Umbilical cord (tissue), 2 donors: ENCODE measurements around the gene TNFRSF12A. TPM values are rescaled to one million over a fixed set of nuclear protein-coding genes. Genes with fewer than 3 reads are reported as not detected.
A peak's percentile ranks its signal among the peaks of the same experiment; 100 is the strongest.

Experiments
- DNase-seq: peaks from one replicate; pipeline ENCODE4 v3.0.0-alpha.2; 2015; ENCODE audit warnings: low spot score
- total RNA-seq: library from RNA; depleted of rRNA; stranded (reverse); fragments of >200 nt; gene quantifications from one replicate; pipeline ENCODE4 v1.2.3, GENCODE V29; 2014; ENCODE audit warnings: low replicate concordance; ENCODE audit not compliant: insufficient read depth

Gene TNFRSF12A
- 150 TPM for total RNA-seq

GRCh38 chr16:3020247-3020603 is at the start of gene TNFRSF12A:
TSS of gene TNFRSF12A (plus strand) at chr16:3020368. CDS start at chr16:3020398, 30 bp downstream.
- peak; percentile 87 for DNase-seq

- no peak for DNase-seq
Measured at GRCh38 chr16:2970563-2970962, 49.6 kb upstream of the TNFRSF12A start.

GRCh38 chr16:2971134-2971984 is 48.8 kb upstream of the TNFRSF12A start:
- no peak for DNase-seq

GRCh38 chr16:2971985-2972784 is 48.0 kb upstream of the TNFRSF12A start:
- DNase-seq = no peak

GRCh38 chr16:2973093-2973492 is 47.1 kb upstream of the TNFRSF12A start:
- no peak for DNase-seq

GRCh38 chr16:2973605-2974318 is 46.4 kb upstream of the TNFRSF12A start:
- no peak for DNase-seq

GRCh38 chr16:2974319-2975056 is 45.7 kb upstream of the TNFRSF12A start:
- no peak for DNase-seq

GRCh38 chr16:2975161-2975795 is 44.9 kb upstream of the TNFRSF12A start:
- DNase-seq = no peak

GRCh38 chr16:2976201-2976600 is 44.0 kb upstream of the TNFRSF12A start:
- no peak for DNase-seq

GRCh38 chr16:2976673-2977072 is 43.5 kb upstream of the TNFRSF12A start:
- no peak for DNase-seq

GRCh38 chr16:2977440-2977839 is 42.7 kb upstream of the TNFRSF12A start:
- no peak for DNase-seq

- DNase-seq = no peak
Measured at GRCh38 chr16:2979669-2980226, 40.4 kb upstream of the TNFRSF12A start.

- peak; percentile 94 for DNase-seq
Measured at GRCh38 chr16:2980227-2981176, 39.7 kb upstream of the TNFRSF12A start, which contains the start of gene PKMYT1. TSS of gene PKMYT1 (minus strand) at chr16:2980446. CDS start at chr16:2979657, 789 bp downstream.

GRCh38 chr16:2981177-2981898 is 38.8 kb upstream of the TNFRSF12A start:
- DNase-seq = no peak

GRCh38 chr16:2981899-2982250 is 38.3 kb upstream of the TNFRSF12A start:
- no peak for DNase-seq

- no peak for DNase-seq
Measured at GRCh38 chr16:2982402-2982801, 37.8 kb upstream of the TNFRSF12A start.

GRCh38 chr16:2983706-2984136 is 36.4 kb upstream of the TNFRSF12A start:
- peak; percentile 74 for DNase-seq

- no peak for DNase-seq
Measured at GRCh38 chr16:2985462-2985861, 34.7 kb upstream of the TNFRSF12A start.
